Keratinocyte (primary cell): ENCODE measurements around the gene LMAN1. TPM values are rescaled to one million over a fixed set of nuclear protein-coding genes. Genes with fewer than 3 reads are reported as not detected.

Source experiments
- DNase-seq: peaks from one replicate; pipeline ENCODE4 v3.0.0-alpha.2; 2011; ENCODE audit warnings: low read depth, missing footprints, low spot score
- FAIRE-seq: peaks from 2 replicates; lab custom pipeline; 2011; peaks lifted over from hg19 to GRCh38; lab: Jason Lieb, UNC
- H2AFZ ChIP-seq: 2 replicates; pipeline ENCODE4 v1.6.0; 2012; ENCODE audit warnings: low read length, control low read depth, inconsistent platforms; ENCODE audit not compliant: control insufficient read depth
- H3K27ac ChIP-seq: 2 replicates; pipeline ENCODE4 v1.5.1; 2011; ENCODE audit warnings: low read length; ENCODE audit not compliant: control insufficient read depth, insufficient read depth
- H3K27me3 ChIP-seq: 3 replicates; pipeline ENCODE4 v1.6.0; 2011; ENCODE audit warnings: low read length; ENCODE audit not compliant: control insufficient read depth, insufficient read depth; ENCODE audit errors: extremely low read depth
- H3K36me3 ChIP-seq, 2 experiments: 2 replicates in 1 of 2; 3 replicates in 1 of 2; pipeline ENCODE4 v1.5.1; 2011; ENCODE audit warnings: low read length in 2 of 2, mild to moderate bottlenecking in 1 of 2; ENCODE audit not compliant: control insufficient read depth in 2 of 2, insufficient read depth in 2 of 2; ENCODE audit errors: extremely low read depth in 1 of 2
- H3K4me1 ChIP-seq: 3 replicates; pipeline ENCODE4 v1.5.1; 2011; ENCODE audit warnings: low read length; ENCODE audit not compliant: control insufficient read depth, insufficient read depth; ENCODE audit errors: extremely low read depth
- H3K4me2 ChIP-seq: 3 replicates; pipeline ENCODE4 v1.6.0; 2011; ENCODE audit warnings: low read depth, low read length; ENCODE audit not compliant: control insufficient read depth, insufficient read depth; ENCODE audit errors: extremely low read depth
- H3K4me3 ChIP-seq, 3 experiments: fragments of 200-600 bp in 1 of 3; sonication (generic) in 1 of 3; 2 replicates in 2 of 3; 3 replicates in 1 of 3; pipeline ENCODE4 v1.5.1; 2011 to 2016; ENCODE audit warnings: low read length in 3 of 3, mild to moderate bottlenecking in 3 of 3, control low read depth in 2 of 3, inconsistent platforms in 1 of 3, low read depth in 1 of 3, mixed read lengths in 1 of 3, mixed run types in 1 of 3, moderate library complexity in 1 of 3; ENCODE audit not compliant: control insufficient read depth in 2 of 3, insufficient read depth in 2 of 3; ENCODE audit errors: extremely low read depth in 1 of 3
- H3K79me2 ChIP-seq: 2 replicates; pipeline ENCODE4 v1.6.0; 2012; ENCODE audit warnings: low read length; ENCODE audit not compliant: control insufficient read depth, insufficient read depth
- H3K9ac ChIP-seq: 3 replicates; pipeline ENCODE4 v1.6.0; 2011; ENCODE audit warnings: low read length; ENCODE audit not compliant: control insufficient read depth, insufficient read depth; ENCODE audit errors: extremely low read depth
- H3K9me1 ChIP-seq: 3 replicates; pipeline ENCODE4 v1.6.0; 2011; ENCODE audit warnings: low read length; ENCODE audit not compliant: control insufficient read depth, insufficient read depth; ENCODE audit errors: extremely low read depth
- H3K9me3 ChIP-seq: 2 replicates; pipeline ENCODE4 v1.5.1; 2012; ENCODE audit warnings: low read depth, low read length; ENCODE audit not compliant: control insufficient read depth
- H4K20me1 ChIP-seq: 3 replicates; pipeline ENCODE4 v1.6.0; 2011; ENCODE audit warnings: low read length; ENCODE audit not compliant: control insufficient read depth, insufficient read depth; ENCODE audit errors: extremely low read depth
- EZH2 ChIP-seq: IDR thresholded peaks from one replicate; pipeline ENCODE4 v1.6.1; 2012; ENCODE audit warnings: inconsistent platforms, mild to moderate bottlenecking, low read length, moderate library complexity
- dilution Hi-C: fragments of 300-500 bp; cut with MboI; formaldehyde crosslinking; loops from one replicate; pipeline ENCODE4 v1.7.0; 2020; ENCODE audit warnings: low sequenced_read_pairs; ENCODE audit not compliant: extremely low pct_ligation_motif_present
- polyA plus RNA-seq, 5 experiments: library from polyadenylated mRNA; depleted of rRNA in 3 of 5; stranded (reverse) in 3 of 5; stranded (forward) in 1 of 5; unstranded in 1 of 5; fragments of >200 nt; gene quantifications; 1 replicate in 1 of 5; 2 replicates in 3 of 5; 3 replicates in 1 of 5; pipeline versions ENCODE4 v1.2.1 to v1.2.3, GENCODE V29; 2011 to 2012; ENCODE audit warnings: missing spikeins in 2 of 5, low read depth in 1 of 5, low replicate concordance in 1 of 5
- TF ChIP-seq, protein P1 (sequence below), 3 experiments: IDR thresholded peaks in 1 of 3; conservative IDR thresholded peaks in 1 of 3; optimal IDR thresholded peaks in 1 of 3; 2 replicates in 2 of 3; 3 replicates in 1 of 3; pipeline versions ENCODE3 to v1.5.1; 2011; ENCODE audit warnings: low read length in 3 of 3, mild to moderate bottlenecking in 3 of 3, moderate library complexity in 2 of 3, control low read depth in 1 of 3, inconsistent platforms in 1 of 3; ENCODE audit not compliant: insufficient read depth in 2 of 3; ENCODE audit errors: extremely low read depth in 1 of 3

The LMAN1 gene
- polyA plus RNA-seq, 1 donor (not counting 4 experiments of a cell fraction or from before 2014, with no cell fraction given): 55.6 TPM

DNA sequence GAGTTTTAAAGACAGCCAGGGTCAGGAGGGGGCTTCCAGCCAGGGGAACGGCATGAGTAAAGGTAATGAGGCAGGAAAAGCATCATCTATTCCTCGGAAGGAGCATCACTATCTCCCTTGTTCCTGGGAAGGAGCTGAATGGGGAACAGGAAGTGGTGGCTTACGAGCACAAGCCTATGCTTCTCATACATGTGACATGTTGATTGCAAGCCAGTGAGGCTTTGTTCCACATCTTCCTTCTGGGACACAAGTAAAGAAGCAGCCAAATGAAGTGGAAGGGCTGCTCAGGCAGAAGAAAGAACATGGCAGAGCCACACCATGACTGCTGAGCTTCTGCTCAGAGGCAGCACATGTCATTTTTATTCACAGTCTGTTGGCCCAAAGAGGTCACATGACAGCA lies 15.1 kb upstream of the LMAN1 start:
- no peak for TF ChIP-seq EZH2
- TF ChIP-seq, protein P1, sequence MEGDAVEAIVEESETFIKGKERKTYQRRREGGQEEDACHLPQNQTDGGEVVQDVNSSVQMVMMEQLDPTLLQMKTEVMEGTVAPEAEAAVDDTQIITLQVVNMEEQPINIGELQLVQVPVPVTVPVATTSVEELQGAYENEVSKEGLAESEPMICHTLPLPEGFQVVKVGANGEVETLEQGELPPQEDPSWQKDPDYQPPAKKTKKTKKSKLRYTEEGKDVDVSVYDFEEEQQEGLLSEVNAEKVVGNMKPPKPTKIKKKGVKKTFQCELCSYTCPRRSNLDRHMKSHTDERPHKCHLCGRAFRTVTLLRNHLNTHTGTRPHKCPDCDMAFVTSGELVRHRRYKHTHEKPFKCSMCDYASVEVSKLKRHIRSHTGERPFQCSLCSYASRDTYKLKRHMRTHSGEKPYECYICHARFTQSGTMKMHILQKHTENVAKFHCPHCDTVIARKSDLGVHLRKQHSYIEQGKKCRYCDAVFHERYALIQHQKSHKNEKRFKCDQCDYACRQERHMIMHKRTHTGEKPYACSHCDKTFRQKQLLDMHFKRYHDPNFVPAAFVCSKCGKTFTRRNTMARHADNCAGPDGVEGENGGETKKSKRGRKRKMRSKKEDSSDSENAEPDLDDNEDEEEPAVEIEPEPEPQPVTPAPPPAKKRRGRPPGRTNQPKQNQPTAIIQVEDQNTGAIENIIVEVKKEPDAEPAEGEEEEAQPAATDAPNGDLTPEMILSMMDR (optimal IDR thresholded peaks at IDR 0.05 in 1 of 3, IDR thresholded peaks at IDR 0.05 in 1 of 3, conservative IDR thresholded peaks at IDR 0.05 in 1 of 3; ENCODE audit: extremely low read depth in 1 of 3, insufficient read depth in 2 of 3, low read length in 3 of 3): no peak
- Histone ChIP-seq H3K4me1 (no peaks in the 10 kb centered on the region), H3K79me2 (no peaks in the 10 kb centered on the region), H3K9me3 (no peaks in the 10 kb centered on the region), H4K20me1 (no peaks in the 10 kb centered on the region), H3K9ac (no peak overlapping the region), H3K27ac (no peak overlapping the region), H3K27me3 (peaks cover 15% of the 10 kb centered on the region), H3K4me2 (no peak overlapping the region), H3K9me1 (no peaks in the 10 kb centered on the region), H2AFZ (no peak overlapping the region), H3K36me3 (no peaks in the 10 kb centered on the region), H3K4me3 (no peak overlapping the region)
- dilution Hi-C loops: no loop called here
- DNase-seq (no peak), FAIRE-seq (no peak)

DNA sequence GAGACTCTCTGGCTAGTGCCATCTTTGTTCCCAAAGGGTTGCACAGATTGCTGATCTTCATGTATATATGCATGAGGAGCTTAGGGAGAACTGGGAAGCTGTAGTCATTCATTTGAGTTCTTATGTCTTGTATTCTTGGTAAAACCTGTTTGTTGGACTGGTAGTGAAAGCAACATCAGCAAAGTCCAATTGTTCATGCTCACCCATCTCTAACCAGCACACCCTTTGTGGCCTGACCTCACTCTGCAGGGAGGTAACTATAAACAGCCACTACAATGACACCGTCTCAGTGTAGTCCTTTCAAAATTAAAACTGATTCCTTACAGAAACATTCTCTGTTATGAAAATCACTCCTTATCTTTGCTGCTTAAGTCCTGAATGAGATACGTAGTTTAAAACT lies 13.9 kb upstream of the LMAN1 start:
- Histone ChIP-seq H3K9me1 (no peaks in the 10 kb centered on the region), H4K20me1 (no peaks in the 10 kb centered on the region), H3K4me3 (no peak overlapping the region), H3K27ac (no peak overlapping the region), H3K4me2 (no peak overlapping the region), H3K9ac (no peak overlapping the region), H2AFZ (no peak overlapping the region), H3K79me2 (no peaks in the 10 kb centered on the region), H3K9me3 (no peaks in the 10 kb centered on the region), H3K27me3 (peaks cover 15% of the 10 kb centered on the region), H3K36me3 (no peaks in the 10 kb centered on the region), H3K4me1 (no peaks in the 10 kb centered on the region)
- no peak for DNase-seq
- TF ChIP-seq EZH2: no peak
- TF ChIP-seq, protein P1 (optimal IDR thresholded peaks at IDR 0.05 in 1 of 3, IDR thresholded peaks at IDR 0.05 in 1 of 3, conservative IDR thresholded peaks at IDR 0.05 in 1 of 3; ENCODE audit: extremely low read depth in 1 of 3, insufficient read depth in 2 of 3, low read length in 3 of 3): no peak
- no peak for FAIRE-seq
- dilution Hi-C loops: no loop called here
